Progenitor cell of endocrine pancreas (in vitro differentiated cells): ENCODE measurements around the gene KLHL36. TPM values are rescaled to one million over a fixed set of nuclear protein-coding genes. Genes with fewer than 3 reads are reported as not detected.
A peak's percentile ranks its signal among the peaks of the same experiment; 100 is the strongest.

Experiments
- DNase-seq: peaks from one replicate; pipeline ENCODE4 v3.0.0; 2021; ENCODE audit warnings: low spot score; ENCODE audit not compliant: unreplicated experiment
- H3K27ac Mint-ChIP-seq: 2 replicates; pipeline ENCODE4 v1.8.0; 2021; ENCODE audit warnings: mild to moderate bottlenecking, moderate library complexity, mixed read lengths
- H3K27me3 Mint-ChIP-seq: 2 replicates; pipeline ENCODE4 v1.8.0; 2021; ENCODE audit warnings: mixed read lengths
- H3K36me3 Mint-ChIP-seq: 2 replicates; pipeline ENCODE4 v1.8.0; 2022; ENCODE audit warnings: mixed read lengths; ENCODE audit not compliant: insufficient read depth
- H3K4me1 Mint-ChIP-seq: 2 replicates; pipeline ENCODE4 v1.8.0; 2021; ENCODE audit warnings: low read depth, mixed read lengths
- H3K4me3 Mint-ChIP-seq: 2 replicates; pipeline ENCODE4 v1.8.0; 2021; ENCODE audit warnings: low read depth, mild to moderate bottlenecking, moderate library complexity, mixed read lengths
- H3K9me3 Mint-ChIP-seq: 2 replicates; pipeline ENCODE4 v1.8.0; 2021; ENCODE audit warnings: low read depth, mixed read lengths
- total RNA-seq: library from RNA; stranded (reverse); gene quantifications from 2 replicates; pipeline ENCODE4 v1.2.1, GENCODE V29; 2021
- TF ChIP-seq, protein P1 (sequence below): fragments of 200-600 bp; sonication (generic); IDR thresholded peaks from one replicate; pipeline ENCODE4 v1.5.0; 2021; ENCODE audit warnings: antibody characterized with exemption, mild to moderate bottlenecking; ENCODE audit not compliant: unreplicated experiment

KLHL36 gene
- total RNA-seq, 1 donor from 2014 or later: 43.2 TPM

DNA sequence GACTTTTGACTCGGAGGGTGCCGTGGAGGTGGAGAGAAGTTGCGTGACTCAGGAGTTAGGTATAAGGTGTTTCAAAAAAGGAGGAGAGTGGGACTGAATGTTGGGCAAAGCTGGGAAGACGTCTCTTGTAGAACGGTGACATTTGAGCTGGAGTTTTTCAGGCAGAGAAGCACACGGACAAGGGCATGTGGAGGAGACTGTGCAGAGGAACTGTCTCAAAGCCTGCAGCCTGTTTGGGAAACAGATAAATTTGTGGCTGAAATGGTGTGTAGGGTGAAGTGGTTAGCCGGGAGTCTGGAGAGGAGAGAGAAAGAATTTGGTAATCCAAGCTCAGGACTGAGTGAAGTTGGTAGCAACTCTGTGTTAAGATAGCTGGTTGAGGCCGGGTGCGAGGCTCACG is 61.3 kb downstream of the KLHL36 start:
- Mint-ChIP-seq H3K4me1 (peaks cover 45% of the 10 kb centered on the region), H3K27me3 (no peaks in the 10 kb centered on the region), H3K27ac (peak overlapping the region; percentile 2), H3K36me3 (peaks cover 2% of the 10 kb centered on the region), H3K4me3 (no peak overlapping the region), H3K9me3 (peaks cover 3% of the 10 kb centered on the region)
- DNase-seq: no peak
- TF ChIP-seq, protein P1, sequence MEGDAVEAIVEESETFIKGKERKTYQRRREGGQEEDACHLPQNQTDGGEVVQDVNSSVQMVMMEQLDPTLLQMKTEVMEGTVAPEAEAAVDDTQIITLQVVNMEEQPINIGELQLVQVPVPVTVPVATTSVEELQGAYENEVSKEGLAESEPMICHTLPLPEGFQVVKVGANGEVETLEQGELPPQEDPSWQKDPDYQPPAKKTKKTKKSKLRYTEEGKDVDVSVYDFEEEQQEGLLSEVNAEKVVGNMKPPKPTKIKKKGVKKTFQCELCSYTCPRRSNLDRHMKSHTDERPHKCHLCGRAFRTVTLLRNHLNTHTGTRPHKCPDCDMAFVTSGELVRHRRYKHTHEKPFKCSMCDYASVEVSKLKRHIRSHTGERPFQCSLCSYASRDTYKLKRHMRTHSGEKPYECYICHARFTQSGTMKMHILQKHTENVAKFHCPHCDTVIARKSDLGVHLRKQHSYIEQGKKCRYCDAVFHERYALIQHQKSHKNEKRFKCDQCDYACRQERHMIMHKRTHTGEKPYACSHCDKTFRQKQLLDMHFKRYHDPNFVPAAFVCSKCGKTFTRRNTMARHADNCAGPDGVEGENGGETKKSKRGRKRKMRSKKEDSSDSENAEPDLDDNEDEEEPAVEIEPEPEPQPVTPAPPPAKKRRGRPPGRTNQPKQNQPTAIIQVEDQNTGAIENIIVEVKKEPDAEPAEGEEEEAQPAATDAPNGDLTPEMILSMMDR: no peak

DNA sequence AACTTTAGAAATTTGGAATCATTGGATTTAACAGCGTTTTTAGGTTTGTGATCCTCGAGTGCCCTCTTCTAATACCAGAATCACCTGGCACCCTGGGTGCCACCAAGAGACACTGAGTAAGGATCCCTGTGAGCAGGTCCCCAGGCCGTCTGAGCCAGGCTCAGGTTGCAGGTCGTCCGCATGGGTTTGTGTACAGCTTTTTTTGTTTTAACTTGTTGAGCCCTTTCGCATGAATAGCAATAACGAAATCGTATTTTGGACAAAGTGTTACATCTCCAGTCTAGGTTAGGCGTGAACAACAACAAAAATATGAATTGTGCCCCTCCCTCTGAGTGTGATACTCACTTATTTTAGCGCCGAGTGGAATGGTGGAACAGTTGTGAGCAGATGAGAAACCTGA is 62.4 kb downstream of the KLHL36 start:
- Mint-ChIP-seq H3K4me3 (no peak overlapping the region), H3K4me1 (peaks cover 45% of the 10 kb centered on the region)

More for the DNA sequence above, 62.4 kb downstream of the KLHL36 start:
- Mint-ChIP-seq H3K27ac (no peak overlapping the region), H3K36me3 (peaks cover 2% of the 10 kb centered on the region), H3K9me3 (peaks cover 3% of the 10 kb centered on the region), H3K27me3 (no peaks in the 10 kb centered on the region)
- TF ChIP-seq, protein P1: no peak
- no peak for DNase-seq

Other genes starting within 250 kb of the KLHL36 start
- 32.3 and 32.7 TPM in 2 replicates for gene MEAK7, start 143.9 kb upstream of the KLHL36 start, total RNA-seq
- gene COTL1, start 30.4 kb upstream of the KLHL36 start, total RNA-seq: 37.6 and 40.6 TPM in 2 replicates
- 124 and 139 TPM in 2 replicates for gene USP10, start 51.5 kb downstream of the KLHL36 start, total RNA-seq
- gene CRISPLD2, start 171.5 kb downstream of the KLHL36 start, total RNA-seq: 10.0 and 11.0 TPM in 2 replicates